Activated naive CD8-positive, alpha-beta T cell treated with anti-CD3 and anti-CD28 coated beads for 36 hours (primary cell): ENCODE results near the gene PREB. TPM values are rescaled to one million over a fixed set of nuclear protein-coding genes. Genes with fewer than 3 reads are reported as not detected.

Experiments
- DNase-seq: peaks from one replicate; pipeline ENCODE4 v3.0.0; 2021
- H3K27ac Mint-ChIP-seq: one replicate; pipeline ENCODE4 v1.8.0; 2022; ENCODE audit warnings: mild to moderate bottlenecking, moderate library complexity, mixed read lengths
- H3K27me3 Mint-ChIP-seq: one replicate; pipeline ENCODE4 v1.8.0; 2022; ENCODE audit warnings: mild to moderate bottlenecking, mixed read lengths
- H3K36me3 Mint-ChIP-seq: one replicate; pipeline ENCODE4 v1.8.0; 2021; ENCODE audit warnings: mild to moderate bottlenecking, mixed read lengths
- H3K4me1 Mint-ChIP-seq: one replicate; pipeline ENCODE4 v1.8.0; 2021; ENCODE audit warnings: mixed read lengths
- H3K4me3 Mint-ChIP-seq: one replicate; pipeline ENCODE4 v1.8.0; 2022; ENCODE audit warnings: mild to moderate bottlenecking, moderate library complexity, mixed read lengths
- H3K9me3 Mint-ChIP-seq: one replicate; pipeline ENCODE4 v1.8.0; 2022; ENCODE audit warnings: mixed read lengths
- total RNA-seq, 2 experiments: library from RNA; stranded (reverse); gene quantifications; one replicate each; pipeline ENCODE4 v1.2.3, GENCODE V29; 2021

Gene PREB
- total RNA-seq, 2 experiments from 2014 or later: 62.1 to 63.3 TPM

GRCh38 chr2:27138111-27138510, 3.7 kb upstream of the PREB start:
- Mint-ChIP-seq H3K27me3 (no peaks in the 10 kb centered on the region), H3K9me3 (peaks cover 1% of the 10 kb centered on the region), H3K36me3 (peaks cover 10% of the 10 kb centered on the region), H3K4me3 (no peak overlapping the region), H3K27ac (no peak overlapping the region), H3K4me1 (peaks cover 10% of the 10 kb centered on the region)
- no peak for DNase-seq

GRCh38 chr2:27137322-27137935, 3.0 kb upstream of the PREB start:
- H3K36me3 Mint-ChIP-seq: peaks cover 16% of the 10 kb centered on the region
- no peak overlapping the region for H3K4me3 Mint-ChIP-seq
- no peaks in the 10 kb centered on the region for H3K9me3 Mint-ChIP-seq
- no peak overlapping the region for H3K27ac Mint-ChIP-seq
- no peaks in the 10 kb centered on the region for H3K27me3 Mint-ChIP-seq
- peaks cover 15% of the 10 kb centered on the region for H3K4me1 Mint-ChIP-seq
- DNase-seq: no peak

GRCh38 chr2:27136751-27137150, 2.3 kb upstream of the PREB start:
- Mint-ChIP-seq H3K27me3 (no peaks in the 10 kb centered on the region), H3K4me1 (peaks cover 17% of the 10 kb centered on the region), H3K36me3 (peaks cover 18% of the 10 kb centered on the region), H3K27ac (no peak overlapping the region), H3K9me3 (no peaks in the 10 kb centered on the region), H3K4me3 (no peak overlapping the region)
- no peak for DNase-seq

- DNase-seq: no peak
- peak overlapping the region; percentile 95 for H3K27ac Mint-ChIP-seq
- peaks cover 17% of the 10 kb centered on the region for H3K4me1 Mint-ChIP-seq
- peak overlapping the region; percentile 96 for H3K4me3 Mint-ChIP-seq
- H3K9me3 Mint-ChIP-seq: no peaks in the 10 kb centered on the region
- H3K27me3 Mint-ChIP-seq: no peaks in the 10 kb centered on the region
- H3K36me3 Mint-ChIP-seq: peaks cover 19% of the 10 kb centered on the region
Observed at GRCh38 chr2:27135478-27135955, 1.1 kb upstream of the PREB start.

GRCh38 chr2:27134781-27135477, 493 bp upstream of the PREB start:
- no peak for DNase-seq
- Mint-ChIP-seq H3K27me3 (no peaks in the 10 kb centered on the region), H3K27ac (peak overlapping the region; percentile 95), H3K4me3 (peak overlapping the region; percentile 96), H3K36me3 (peaks cover 19% of the 10 kb centered on the region), H3K9me3 (no peaks in the 10 kb centered on the region), H3K4me1 (peaks cover 17% of the 10 kb centered on the region)

GRCh38 chr2:27133195-27133875, 1.1 kb downstream of the PREB start:
- H3K4me3 Mint-ChIP-seq: peak overlapping the region; percentile 96
- peaks cover 17% of the 10 kb centered on the region for H3K4me1 Mint-ChIP-seq
- peak; percentile 15 for DNase-seq
- no peaks in the 10 kb centered on the region for H3K27me3 Mint-ChIP-seq
- peak overlapping the region; percentile 68 for H3K27ac Mint-ChIP-seq
- no peaks in the 10 kb centered on the region for H3K9me3 Mint-ChIP-seq
- peaks cover 19% of the 10 kb centered on the region for H3K36me3 Mint-ChIP-seq

- Mint-ChIP-seq H3K9me3 (no peaks in the 10 kb centered on the region), H3K27me3 (no peaks in the 10 kb centered on the region), H3K4me1 (peaks cover 17% of the 10 kb centered on the region), H3K27ac (no peak overlapping the region), H3K4me3 (no peak overlapping the region), H3K36me3 (peaks cover 19% of the 10 kb centered on the region)
- no peak for DNase-seq
Observed at GRCh38 chr2:27131429-27131828, 3.0 kb downstream of the PREB start.

GRCh38 chr2:27130396-27130795, 4.0 kb downstream of the PREB start:
- Mint-ChIP-seq H3K4me3 (no peak overlapping the region), H3K27me3 (no peaks in the 10 kb centered on the region), H3K36me3 (peaks cover 19% of the 10 kb centered on the region), H3K27ac (no peak overlapping the region), H3K4me1 (peaks cover 17% of the 10 kb centered on the region), H3K9me3 (no peaks in the 10 kb centered on the region)
- DNase-seq: no peak

- peaks cover 17% of the 10 kb centered on the region for H3K4me1 Mint-ChIP-seq
- H3K27me3 Mint-ChIP-seq: no peaks in the 10 kb centered on the region
- no peak overlapping the region for H3K4me3 Mint-ChIP-seq
- DNase-seq: no peak
- H3K27ac Mint-ChIP-seq: no peak overlapping the region
- peaks cover 17% of the 10 kb centered on the region for H3K36me3 Mint-ChIP-seq
- no peaks in the 10 kb centered on the region for H3K9me3 Mint-ChIP-seq
Observed at GRCh38 chr2:27128668-27129571, 5.5 kb downstream of the PREB start.

- H3K36me3 Mint-ChIP-seq: peaks cover 9% of the 10 kb centered on the region
- no peak overlapping the region for H3K27ac Mint-ChIP-seq
- no peaks in the 10 kb centered on the region for H3K9me3 Mint-ChIP-seq
- H3K27me3 Mint-ChIP-seq: no peaks in the 10 kb centered on the region
- H3K4me1 Mint-ChIP-seq: peaks cover 15% of the 10 kb centered on the region
- no peak overlapping the region for H3K4me3 Mint-ChIP-seq
- no peak for DNase-seq
Observed at GRCh38 chr2:27127883-27128667, 6.4 kb downstream of the PREB start.

- DNase-seq: no peak
- Mint-ChIP-seq H3K27ac (no peak overlapping the region), H3K4me1 (peaks cover 9% of the 10 kb centered on the region), H3K27me3 (no peaks in the 10 kb centered on the region), H3K9me3 (no peaks in the 10 kb centered on the region), H3K4me3 (no peak overlapping the region), H3K36me3 (no peaks in the 10 kb centered on the region)
Observed at GRCh38 chr2:27126252-27126710, 8.2 kb downstream of the PREB start.

GRCh38 chr2:27125104-27125503, 9.3 kb downstream of the PREB start:
- Mint-ChIP-seq H3K27me3 (peaks cover 7% of the 10 kb centered on the region), H3K27ac (no peak overlapping the region), H3K36me3 (no peaks in the 10 kb centered on the region), H3K4me3 (no peak overlapping the region), H3K9me3 (no peaks in the 10 kb centered on the region), H3K4me1 (peaks cover 9% of the 10 kb centered on the region)
- DNase-seq: no peak

GRCh38 chr2:27123302-27124150, 10.9 kb downstream of the PREB start, which contains the start of gene ABHD1:
ABHD1 (plus strand) TSS chr2:27123815; CDS start chr2:27123949, 134 bp downstream.
- H3K4me1 Mint-ChIP-seq: peaks cover 14% of the 10 kb centered on the region
- peaks cover 19% of the 10 kb centered on the region for H3K27me3 Mint-ChIP-seq
- DNase-seq: peak; percentile 66
- H3K27ac Mint-ChIP-seq: no peak within 1 kb of the TSS
- peak within 1 kb of the TSS; percentile 82 for H3K4me3 Mint-ChIP-seq
- no peaks in the 10 kb centered on the region for H3K36me3 Mint-ChIP-seq
- no peaks in the 10 kb centered on the region for H3K9me3 Mint-ChIP-seq
